ENCODE results near the gene ST7. TPM values are rescaled to one million over a fixed set of nuclear protein-coding genes. Genes with fewer than 3 reads are reported as not detected.

Gene ST7
- polyA plus RNA-seq, 1 donor (not counting 4 experiments of a cell fraction or from before 2014, with no cell fraction given): 16.9 TPM

DNA sequence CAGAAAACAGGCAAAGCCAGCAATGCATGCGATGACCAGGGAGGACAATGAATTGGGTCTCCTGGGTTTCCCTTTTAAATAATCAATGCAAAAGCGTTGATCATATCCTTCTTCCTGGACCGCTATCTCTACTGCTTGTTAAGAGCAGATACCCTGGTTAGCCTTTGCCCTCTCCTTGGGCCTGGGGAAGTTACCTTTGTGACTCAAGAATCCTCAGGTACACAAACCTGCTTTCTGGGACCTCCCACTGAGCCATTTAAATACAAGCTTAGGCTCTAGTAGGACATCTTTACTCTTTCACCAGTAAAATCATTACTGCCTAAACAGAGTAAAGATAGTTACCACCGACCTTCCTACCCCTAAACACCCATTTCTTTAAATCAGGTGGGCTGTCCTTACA lies 195.7 kb downstream of the ST7 start:
- Histone ChIP-seq H3K27me3 (ENCODE audit: control insufficient read depth, extremely low read depth, insufficient read depth, low read length) (no peaks in the 10 kb centered on the region), H2AFZ (ENCODE audit: control insufficient read depth, low read length) (no peak overlapping the region), H3K79me2 (ENCODE audit: control insufficient read depth, insufficient read depth, low read length) (no peaks in the 10 kb centered on the region), H3K9me1 (ENCODE audit: control insufficient read depth, extremely low read depth, insufficient read depth, low read length) (no peaks in the 10 kb centered on the region), H3K9ac (ENCODE audit: control insufficient read depth, extremely low read depth, insufficient read depth, low read length) (no peak overlapping the region), H3K4me3 (ENCODE audit: control insufficient read depth in 2 of 3, extremely low read depth in 1 of 3, insufficient read depth in 2 of 3, low read depth in 1 of 3, low read length in 3 of 3) (no peak overlapping the region), H3K27ac (ENCODE audit: control insufficient read depth, insufficient read depth, low read length) (no peak overlapping the region), H3K36me3 (ENCODE audit: control insufficient read depth in 2 of 2, extremely low read depth in 1 of 2, insufficient read depth in 2 of 2, low read length in 2 of 2) (no peaks in the 10 kb centered on the region), H3K9me3 (ENCODE audit: control insufficient read depth, low read depth, low read length) (no peaks in the 10 kb centered on the region), H3K4me1 (ENCODE audit: control insufficient read depth, extremely low read depth, insufficient read depth, low read length) (no peaks in the 10 kb centered on the region), H3K4me2 (ENCODE audit: control insufficient read depth, extremely low read depth, insufficient read depth, low read depth, low read length) (no peak overlapping the region), H4K20me1 (ENCODE audit: control insufficient read depth, extremely low read depth, insufficient read depth, low read length) (no peaks in the 10 kb centered on the region)
- DNase-seq (ENCODE audit: low read depth, low spot score): no peak
- FAIRE-seq: no peak
- dilution Hi-C loops (cut with MboI; ENCODE audit: extremely low pct_ligation_motif_present, low sequenced_read_pairs): no loop called here
- TF ChIP-seq EZH2 (IDR thresholded peaks at IDR 0.05; ENCODE audit: low read length): no peak
- TF ChIP-seq, protein P1, sequence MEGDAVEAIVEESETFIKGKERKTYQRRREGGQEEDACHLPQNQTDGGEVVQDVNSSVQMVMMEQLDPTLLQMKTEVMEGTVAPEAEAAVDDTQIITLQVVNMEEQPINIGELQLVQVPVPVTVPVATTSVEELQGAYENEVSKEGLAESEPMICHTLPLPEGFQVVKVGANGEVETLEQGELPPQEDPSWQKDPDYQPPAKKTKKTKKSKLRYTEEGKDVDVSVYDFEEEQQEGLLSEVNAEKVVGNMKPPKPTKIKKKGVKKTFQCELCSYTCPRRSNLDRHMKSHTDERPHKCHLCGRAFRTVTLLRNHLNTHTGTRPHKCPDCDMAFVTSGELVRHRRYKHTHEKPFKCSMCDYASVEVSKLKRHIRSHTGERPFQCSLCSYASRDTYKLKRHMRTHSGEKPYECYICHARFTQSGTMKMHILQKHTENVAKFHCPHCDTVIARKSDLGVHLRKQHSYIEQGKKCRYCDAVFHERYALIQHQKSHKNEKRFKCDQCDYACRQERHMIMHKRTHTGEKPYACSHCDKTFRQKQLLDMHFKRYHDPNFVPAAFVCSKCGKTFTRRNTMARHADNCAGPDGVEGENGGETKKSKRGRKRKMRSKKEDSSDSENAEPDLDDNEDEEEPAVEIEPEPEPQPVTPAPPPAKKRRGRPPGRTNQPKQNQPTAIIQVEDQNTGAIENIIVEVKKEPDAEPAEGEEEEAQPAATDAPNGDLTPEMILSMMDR (optimal IDR thresholded peaks at IDR 0.05 in 1 of 3, IDR thresholded peaks at IDR 0.05 in 1 of 3, conservative IDR thresholded peaks at IDR 0.05 in 1 of 3; ENCODE audit: extremely low read depth in 1 of 3, insufficient read depth in 2 of 3, low read length in 3 of 3): no peak

DNA sequence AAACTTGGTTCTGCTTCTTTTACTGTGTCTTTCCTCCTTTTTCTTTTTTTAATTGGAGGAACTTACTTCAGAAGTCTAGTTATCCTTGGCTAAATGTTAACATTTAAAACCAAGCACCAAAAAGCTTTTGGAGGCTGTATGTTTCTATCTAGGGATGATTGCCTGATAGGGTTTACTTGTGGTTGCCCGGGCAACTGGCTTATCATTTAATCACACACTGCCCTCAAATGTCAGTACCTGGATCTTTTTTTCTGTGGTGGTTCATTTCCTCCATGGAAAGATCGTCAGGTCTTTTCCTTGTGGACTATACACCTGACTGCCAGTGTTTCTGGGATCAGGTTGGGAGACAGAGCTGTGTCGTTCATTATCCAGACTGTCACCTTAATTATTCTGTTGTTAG lies 196.4 kb downstream of the ST7 start:
- H3K4me2 ChIP-seq (ENCODE audit: control insufficient read depth, extremely low read depth, insufficient read depth, low read depth, low read length): no peak overlapping the region
- H3K27ac ChIP-seq (ENCODE audit: control insufficient read depth, insufficient read depth, low read length): no peak overlapping the region
- H3K9me1 ChIP-seq (ENCODE audit: control insufficient read depth, extremely low read depth, insufficient read depth, low read length): no peaks in the 10 kb centered on the region
- H3K27me3 ChIP-seq (ENCODE audit: control insufficient read depth, extremely low read depth, insufficient read depth, low read length): no peaks in the 10 kb centered on the region
- no peaks in the 10 kb centered on the region for H3K4me1 ChIP-seq (ENCODE audit: control insufficient read depth, extremely low read depth, insufficient read depth, low read length)
- H3K79me2 ChIP-seq (ENCODE audit: control insufficient read depth, insufficient read depth, low read length): no peaks in the 10 kb centered on the region
- no peaks in the 10 kb centered on the region for H4K20me1 ChIP-seq (ENCODE audit: control insufficient read depth, extremely low read depth, insufficient read depth, low read length)
- DNase-seq (ENCODE audit: low read depth, low spot score): no peak
- H2AFZ ChIP-seq (ENCODE audit: control insufficient read depth, low read length): no peak overlapping the region
- H3K36me3 ChIP-seq (ENCODE audit: control insufficient read depth in 2 of 2, extremely low read depth in 1 of 2, insufficient read depth in 2 of 2, low read length in 2 of 2): no peaks in the 10 kb centered on the region
- H3K4me3 ChIP-seq (ENCODE audit: control insufficient read depth in 2 of 3, extremely low read depth in 1 of 3, insufficient read depth in 2 of 3, low read depth in 1 of 3, low read length in 3 of 3): no peak overlapping the region
- no peaks in the 10 kb centered on the region for H3K9me3 ChIP-seq (ENCODE audit: control insufficient read depth, low read depth, low read length)
- no peak for FAIRE-seq
- dilution Hi-C loops (cut with MboI; ENCODE audit: extremely low pct_ligation_motif_present, low sequenced_read_pairs): no loop called here
- H3K9ac ChIP-seq (ENCODE audit: control insufficient read depth, extremely low read depth, insufficient read depth, low read length): no peak overlapping the region
- TF ChIP-seq EZH2 (IDR thresholded peaks at IDR 0.05; ENCODE audit: low read length): no peak
- TF ChIP-seq, protein P1 (optimal IDR thresholded peaks at IDR 0.05 in 1 of 3, IDR thresholded peaks at IDR 0.05 in 1 of 3, conservative IDR thresholded peaks at IDR 0.05 in 1 of 3; ENCODE audit: extremely low read depth in 1 of 3, insufficient read depth in 2 of 3, low read length in 3 of 3): no peak
